ENCODE results near the gene BGN.

BGN gene

DNA sequence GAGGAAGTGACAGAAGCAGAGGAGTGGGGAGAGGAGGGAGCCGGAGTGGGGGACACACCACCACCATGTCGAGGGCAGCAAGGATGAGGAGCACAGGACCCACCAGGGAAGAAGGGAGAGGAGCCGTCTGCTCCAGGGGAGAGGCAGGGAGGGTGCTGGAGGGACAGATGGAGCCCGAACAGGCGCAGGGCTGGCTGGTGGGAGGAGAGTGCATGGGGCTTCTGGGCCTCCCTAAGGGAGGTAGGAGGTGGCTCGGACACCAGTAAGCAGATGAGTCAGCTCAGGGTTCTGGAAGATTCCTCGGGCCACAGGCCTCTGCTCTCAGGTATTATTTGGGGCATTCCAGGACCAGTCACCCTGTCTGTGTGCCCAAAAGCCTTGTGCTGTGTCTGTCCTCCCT, 52.4 kb downstream of the BGN start:
- Histone ChIP-seq H3K4me1 (ENCODE audit: control insufficient read depth, insufficient read depth, low read length) (no peaks in the 10 kb centered on the region), H3K9me3 (ENCODE audit: control insufficient read depth, insufficient read depth, low read depth, low read length) (no peaks in the 10 kb centered on the region), H3K4me3 (ENCODE audit: low read depth, low read length) (no peak overlapping the region), H3K36me3 (ENCODE audit: control insufficient read depth in 2 of 2, insufficient read depth in 1 of 2, low read length in 2 of 2) (no peaks in the 10 kb centered on the region), H3K27ac (ENCODE audit: extremely low read depth, low read depth, low read length) (no peak overlapping the region)
- TF ChIP-seq ZNF121 (tag by site-specific recombination; IDR thresholded peaks at IDR 0.05) (no peak), ZNF404 (tag by site-specific recombination; IDR thresholded peaks at IDR 0.05) (no peak), YY2 (tag by site-specific recombination; IDR thresholded peaks at IDR 0.05) (no peak), ZNF837 (tag by site-specific recombination; IDR thresholded peaks at IDR 0.05) (no peak), ZNF266 (tag by site-specific recombination; IDR thresholded peaks at IDR 0.05; ENCODE audit: low read depth) (no peak), ZNF341 (tag by site-specific recombination; IDR thresholded peaks at IDR 0.05; ENCODE audit: low read depth) (no peak), ZNF521 (tag by site-specific recombination; IDR thresholded peaks at IDR 0.05) (no peak), GLI4 (tag by site-specific recombination; IDR thresholded peaks at IDR 0.05) (no peak), GFI1B (tag by site-specific recombination; IDR thresholded peaks at IDR 0.05) (no peak), SETDB1 (IDR thresholded peaks at IDR 0.05; ENCODE audit: insufficient read length, low read length) (no peak), ZNF248 (tag by site-specific recombination; IDR thresholded peaks at IDR 0.05) (no peak), ZNF501 (tag by site-specific recombination; IDR thresholded peaks at IDR 0.05) (no peak), ZNF37A (tag by site-specific recombination; IDR thresholded peaks at IDR 0.05) (no peak), ZNF394 (tag by site-specific recombination; IDR thresholded peaks at IDR 0.05; ENCODE audit: borderline replicate concordance) (no peak)
- TF ChIP-seq, protein P1, sequence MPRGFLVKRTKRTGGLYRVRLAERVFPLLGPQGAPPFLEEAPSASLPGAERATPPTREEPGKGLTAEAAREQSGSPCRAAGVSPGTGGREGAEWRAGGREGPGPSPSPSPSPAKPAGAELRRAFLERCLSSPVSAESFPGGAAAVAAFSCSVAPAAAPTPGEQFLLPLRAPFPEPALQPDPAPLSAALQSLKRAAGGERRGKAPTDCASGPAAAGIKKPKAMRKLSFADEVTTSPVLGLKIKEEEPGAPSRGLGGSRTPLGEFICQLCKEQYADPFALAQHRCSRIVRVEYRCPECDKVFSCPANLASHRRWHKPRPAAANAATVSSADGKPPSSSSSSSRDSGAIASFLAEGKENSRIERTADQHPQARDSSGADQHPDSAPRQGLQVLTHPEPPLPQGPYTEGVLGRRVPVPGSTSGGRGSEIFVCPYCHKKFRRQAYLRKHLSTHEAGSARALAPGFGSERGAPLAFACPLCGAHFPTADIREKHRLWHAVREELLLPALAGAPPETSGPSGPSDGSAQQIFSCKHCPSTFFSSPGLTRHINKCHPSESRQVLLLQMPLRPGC (tag by site-specific recombination; IDR thresholded peaks at IDR 0.05), result no peak
- TF ChIP-seq, protein P2, sequence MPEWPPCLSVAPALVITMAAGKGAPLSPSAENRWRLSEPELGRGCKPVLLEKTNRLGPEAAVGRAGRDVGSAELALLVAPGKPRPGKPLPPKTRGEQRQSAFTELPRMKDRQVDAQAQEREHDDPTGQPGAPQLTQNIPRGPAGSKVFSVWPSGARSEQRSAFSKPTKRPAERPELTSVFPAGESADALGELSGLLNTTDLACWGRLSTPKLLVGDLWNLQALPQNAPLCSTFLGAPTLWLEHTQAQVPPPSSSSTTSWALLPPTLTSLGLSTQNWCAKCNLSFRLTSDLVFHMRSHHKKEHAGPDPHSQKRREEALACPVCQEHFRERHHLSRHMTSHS (tag by site-specific recombination; IDR thresholded peaks at IDR 0.05), result no peak
- TF ChIP-seq, protein P3, sequence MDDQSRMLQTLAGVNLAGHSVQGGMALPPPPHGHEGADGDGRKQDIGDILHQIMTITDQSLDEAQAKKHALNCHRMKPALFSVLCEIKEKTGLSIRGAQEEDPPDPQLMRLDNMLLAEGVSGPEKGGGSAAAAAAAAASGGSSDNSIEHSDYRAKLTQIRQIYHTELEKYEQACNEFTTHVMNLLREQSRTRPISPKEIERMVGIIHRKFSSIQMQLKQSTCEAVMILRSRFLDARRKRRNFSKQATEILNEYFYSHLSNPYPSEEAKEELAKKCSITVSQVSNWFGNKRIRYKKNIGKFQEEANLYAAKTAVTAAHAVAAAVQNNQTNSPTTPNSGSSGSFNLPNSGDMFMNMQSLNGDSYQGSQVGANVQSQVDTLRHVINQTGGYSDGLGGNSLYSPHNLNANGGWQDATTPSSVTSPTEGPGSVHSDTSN (CRISPR knock-in tag; IDR thresholded peaks at IDR 0.05), result no peak
- TF ChIP-seq, protein P4, sequence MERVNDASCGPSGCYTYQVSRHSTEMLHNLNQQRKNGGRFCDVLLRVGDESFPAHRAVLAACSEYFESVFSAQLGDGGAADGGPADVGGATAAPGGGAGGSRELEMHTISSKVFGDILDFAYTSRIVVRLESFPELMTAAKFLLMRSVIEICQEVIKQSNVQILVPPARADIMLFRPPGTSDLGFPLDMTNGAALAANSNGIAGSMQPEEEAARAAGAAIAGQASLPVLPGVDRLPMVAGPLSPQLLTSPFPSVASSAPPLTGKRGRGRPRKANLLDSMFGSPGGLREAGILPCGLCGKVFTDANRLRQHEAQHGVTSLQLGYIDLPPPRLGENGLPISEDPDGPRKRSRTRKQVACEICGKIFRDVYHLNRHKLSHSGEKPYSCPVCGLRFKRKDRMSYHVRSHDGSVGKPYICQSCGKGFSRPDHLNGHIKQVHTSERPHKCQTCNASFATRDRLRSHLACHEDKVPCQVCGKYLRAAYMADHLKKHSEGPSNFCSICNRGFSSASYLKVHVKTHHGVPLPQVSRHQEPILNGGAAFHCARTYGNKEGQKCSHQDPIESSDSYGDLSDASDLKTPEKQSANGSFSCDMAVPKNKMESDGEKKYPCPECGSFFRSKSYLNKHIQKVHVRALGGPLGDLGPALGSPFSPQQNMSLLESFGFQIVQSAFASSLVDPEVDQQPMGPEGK (tag by site-specific recombination; IDR thresholded peaks at IDR 0.05), result no peak
- ChIA-PET POLR2A (no interaction called here), CTCF (interaction anchor here (0.6 to 1.7 kb wide), 2 partner anchors 121 to 403 kb away, joined by 3 to 10 read pairs; no protein-coding TSS in a partner anchor)

DNA sequence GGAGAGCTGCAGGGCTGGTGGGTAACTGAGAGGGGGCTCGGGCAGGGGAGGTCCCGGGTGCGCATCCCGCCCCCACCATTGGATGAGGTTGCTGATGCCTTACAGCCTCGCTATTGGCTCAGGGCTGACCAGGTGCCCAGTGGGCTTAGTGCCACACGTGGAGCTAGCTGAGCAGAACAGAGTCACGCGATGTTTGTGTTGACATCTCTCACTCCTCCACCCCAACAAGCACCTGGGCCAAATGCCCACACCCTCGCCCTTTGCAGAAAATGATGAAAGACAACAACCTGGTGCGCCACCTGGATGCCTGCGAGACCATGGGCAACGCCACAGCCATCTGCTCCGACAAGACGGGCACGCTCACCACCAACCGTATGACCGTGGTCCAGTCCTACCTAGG, 54.5 kb downstream of the BGN start:
- POLR2A ChIA-PET, result no interaction called here

More for the DNA sequence above, 54.5 kb downstream of the BGN start:
- no peaks in the 10 kb centered on the region for H3K9me3 ChIP-seq (ENCODE audit: control insufficient read depth, insufficient read depth, low read depth, low read length)
- no peaks in the 10 kb centered on the region for H3K36me3 ChIP-seq (ENCODE audit: control insufficient read depth in 2 of 2, insufficient read depth in 1 of 2, low read length in 2 of 2)
- TF ChIP-seq, protein P5, sequence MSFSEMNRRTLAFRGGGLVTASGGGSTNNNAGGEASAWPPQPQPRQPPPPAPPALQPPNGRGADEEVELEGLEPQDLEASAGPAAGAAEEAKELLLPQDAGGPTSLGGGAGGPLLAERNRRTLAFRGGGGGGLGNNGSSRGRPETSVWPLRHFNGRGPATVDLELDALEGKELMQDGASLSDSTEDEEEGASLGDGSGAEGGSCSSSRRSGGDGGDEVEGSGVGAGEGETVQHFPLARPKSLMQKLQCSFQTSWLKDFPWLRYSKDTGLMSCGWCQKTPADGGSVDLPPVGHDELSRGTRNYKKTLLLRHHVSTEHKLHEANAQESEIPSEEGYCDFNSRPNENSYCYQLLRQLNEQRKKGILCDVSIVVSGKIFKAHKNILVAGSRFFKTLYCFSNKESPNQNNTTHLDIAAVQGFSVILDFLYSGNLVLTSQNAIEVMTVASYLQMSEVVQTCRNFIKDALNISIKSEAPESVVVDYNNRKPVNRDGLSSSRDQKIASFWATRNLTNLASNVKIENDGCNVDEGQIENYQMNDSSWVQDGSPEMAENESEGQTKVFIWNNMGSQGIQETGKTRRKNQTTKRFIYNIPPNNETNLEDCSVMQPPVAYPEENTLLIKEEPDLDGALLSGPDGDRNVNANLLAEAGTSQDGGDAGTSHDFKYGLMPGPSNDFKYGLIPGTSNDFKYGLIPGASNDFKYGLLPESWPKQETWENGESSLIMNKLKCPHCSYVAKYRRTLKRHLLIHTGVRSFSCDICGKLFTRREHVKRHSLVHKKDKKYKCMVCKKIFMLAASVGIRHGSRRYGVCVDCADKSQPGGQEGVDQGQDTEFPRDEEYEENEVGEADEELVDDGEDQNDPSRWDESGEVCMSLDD (tag by site-specific recombination; IDR thresholded peaks at IDR 0.05), result no peak
- no peak for TF ChIP-seq YY2 (tag by site-specific recombination; IDR thresholded peaks at IDR 0.05)
- TF ChIP-seq ZNF501 (tag by site-specific recombination; IDR thresholded peaks at IDR 0.05), result no peak
- no peak for TF ChIP-seq TCF7L2 (IDR thresholded peaks at IDR 0.05; ENCODE audit: borderline replicate concordance, low read depth, low read length)
- CTCF ChIA-PET, result interaction anchor here (0.6 to 3.5 kb wide), 9 partner anchors 9 to 1169 kb away, joined by 3 to 14 read pairs (median 3); no protein-coding TSS in a partner anchor
- H3K27ac ChIP-seq (ENCODE audit: extremely low read depth, low read depth, low read length), result no peak overlapping the region
- H3K4me1 ChIP-seq (ENCODE audit: control insufficient read depth, insufficient read depth, low read length), result no peaks in the 10 kb centered on the region
- no peak overlapping the region for H3K4me3 ChIP-seq (ENCODE audit: low read depth, low read length)
